GM06990 (cell line): ENCODE results near the gene MAPK14.

Source experiments
- DNase-seq: peaks from one replicate; pipeline ENCODE4 v3.0.0-alpha.2; 2011; ENCODE audit not compliant: insufficient read length; ENCODE audit errors: extremely low read depth
- H3K27me3 ChIP-seq: replicated peaks from 2 replicates; pipeline ENCODE4 v1.6.0; 2011; ENCODE audit warnings: low read length; ENCODE audit not compliant: control insufficient read depth, insufficient read depth
- H3K36me3 ChIP-seq: 2 replicates; pipeline ENCODE4 v1.5.1; 2011; ENCODE audit warnings: low read length; ENCODE audit not compliant: control insufficient read depth, insufficient read depth
- H3K4me3 ChIP-seq: replicated peaks from 2 replicates; pipeline ENCODE4 v1.5.1; 2011; ENCODE audit warnings: low read depth, mild to moderate bottlenecking, control low read depth, low read length
- TF ChIP-seq, protein P1 (sequence below): IDR thresholded peaks from 2 replicates; pipeline ENCODE4 v1.5.1; 2011; ENCODE audit warnings: low read length, control low read depth, mild to moderate bottlenecking, inconsistent platforms; ENCODE audit not compliant: insufficient read depth, poor library complexity, severe bottlenecking

MAPK14 gene

DNA sequence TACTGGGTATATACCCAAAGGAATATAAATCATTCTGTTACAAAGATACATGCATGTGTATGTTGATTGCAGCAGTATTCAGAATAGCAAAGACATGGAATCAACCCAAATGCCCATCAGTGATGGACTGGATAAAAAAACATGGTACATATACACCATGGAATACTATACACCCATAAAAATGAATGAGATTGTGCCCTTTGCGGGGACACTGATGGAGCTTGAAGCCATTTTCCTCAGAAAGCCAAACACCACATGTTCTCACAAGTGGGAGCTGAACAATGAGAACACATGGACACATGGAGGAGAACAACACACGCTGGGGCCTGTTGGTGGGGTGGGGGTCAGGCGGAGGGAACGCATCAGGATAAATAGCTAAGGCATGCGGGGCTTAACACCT, 61.4 kb downstream of the MAPK14 start:
- no peaks in the 10 kb centered on the region for H3K27me3 ChIP-seq
- TF ChIP-seq, protein P1, sequence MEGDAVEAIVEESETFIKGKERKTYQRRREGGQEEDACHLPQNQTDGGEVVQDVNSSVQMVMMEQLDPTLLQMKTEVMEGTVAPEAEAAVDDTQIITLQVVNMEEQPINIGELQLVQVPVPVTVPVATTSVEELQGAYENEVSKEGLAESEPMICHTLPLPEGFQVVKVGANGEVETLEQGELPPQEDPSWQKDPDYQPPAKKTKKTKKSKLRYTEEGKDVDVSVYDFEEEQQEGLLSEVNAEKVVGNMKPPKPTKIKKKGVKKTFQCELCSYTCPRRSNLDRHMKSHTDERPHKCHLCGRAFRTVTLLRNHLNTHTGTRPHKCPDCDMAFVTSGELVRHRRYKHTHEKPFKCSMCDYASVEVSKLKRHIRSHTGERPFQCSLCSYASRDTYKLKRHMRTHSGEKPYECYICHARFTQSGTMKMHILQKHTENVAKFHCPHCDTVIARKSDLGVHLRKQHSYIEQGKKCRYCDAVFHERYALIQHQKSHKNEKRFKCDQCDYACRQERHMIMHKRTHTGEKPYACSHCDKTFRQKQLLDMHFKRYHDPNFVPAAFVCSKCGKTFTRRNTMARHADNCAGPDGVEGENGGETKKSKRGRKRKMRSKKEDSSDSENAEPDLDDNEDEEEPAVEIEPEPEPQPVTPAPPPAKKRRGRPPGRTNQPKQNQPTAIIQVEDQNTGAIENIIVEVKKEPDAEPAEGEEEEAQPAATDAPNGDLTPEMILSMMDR, result no peak
- DNase-seq, result no peak
- no peak overlapping the region for H3K4me3 ChIP-seq
- H3K36me3 ChIP-seq, result no peaks in the 10 kb centered on the region

DNA sequence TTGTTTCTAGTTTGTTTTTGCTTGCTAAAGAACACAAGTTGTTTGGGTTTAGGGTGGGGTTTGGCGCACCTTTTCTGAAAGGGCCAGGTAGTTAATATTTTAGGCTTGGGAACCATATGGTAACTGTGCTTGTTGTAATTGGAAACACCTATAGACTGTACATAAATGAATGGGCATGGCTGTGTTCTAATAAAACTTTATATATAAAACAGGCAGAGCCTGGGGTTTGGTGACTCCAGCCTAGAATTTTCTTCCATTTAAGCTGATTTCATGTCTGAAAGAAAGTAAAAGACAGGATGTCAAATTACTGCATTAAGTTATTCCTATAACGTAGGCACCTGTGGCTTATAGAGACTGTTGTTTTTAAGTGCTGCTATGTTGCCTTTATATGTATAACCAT, 66.6 kb downstream of the MAPK14 start:
- TF ChIP-seq, protein P1, result no peak
- DNase-seq, result no peak
- H3K36me3 ChIP-seq, result no peaks in the 10 kb centered on the region

DNA sequence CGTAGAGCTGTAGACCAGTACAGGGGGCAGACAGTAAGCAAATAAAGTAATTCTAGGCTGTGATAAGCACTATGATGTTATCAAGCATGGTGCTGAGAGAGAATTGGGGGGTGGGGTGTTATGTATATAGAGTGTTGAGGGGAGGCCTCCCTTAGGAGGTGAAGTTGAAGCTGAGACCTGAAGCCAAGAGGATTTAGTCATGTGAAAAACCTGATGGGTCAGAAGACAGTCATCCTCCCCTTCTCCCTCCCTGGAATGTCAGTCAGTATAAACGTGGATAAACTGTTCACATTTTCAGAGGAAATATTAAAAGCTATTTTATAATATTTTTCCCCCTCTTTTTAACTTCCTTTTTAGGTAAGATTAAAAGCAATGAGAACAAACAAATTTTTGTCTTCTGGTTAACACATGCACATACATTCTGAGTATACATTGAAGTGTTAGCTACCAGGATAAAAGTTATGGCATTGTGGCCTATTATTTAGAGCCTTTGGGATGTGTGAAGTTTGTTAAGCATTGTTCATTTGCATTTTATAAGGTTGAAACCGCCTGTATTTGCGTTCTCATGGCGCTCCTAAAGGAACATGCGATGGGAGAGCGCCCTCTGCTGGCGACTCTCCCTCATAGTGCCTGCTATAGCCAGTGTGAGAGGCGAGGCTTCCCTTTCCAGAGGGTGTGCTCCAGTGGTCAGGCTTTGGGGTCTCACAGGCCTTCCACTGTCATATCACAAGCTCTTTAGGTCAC, 67.3 kb downstream of the MAPK14 start:
- TF ChIP-seq, protein P1, result peak; percentile 91
- H3K27me3 ChIP-seq, result no peaks in the 10 kb centered on the region
- no peaks in the 10 kb centered on the region for H3K36me3 ChIP-seq
- H3K4me3 ChIP-seq, result no peak overlapping the region
- DNase-seq, result peak; percentile 19

More for the DNA sequence above, 66.6 kb downstream of the MAPK14 start:
- H3K4me3 ChIP-seq, result no peak overlapping the region
- no peaks in the 10 kb centered on the region for H3K27me3 ChIP-seq

DNA sequence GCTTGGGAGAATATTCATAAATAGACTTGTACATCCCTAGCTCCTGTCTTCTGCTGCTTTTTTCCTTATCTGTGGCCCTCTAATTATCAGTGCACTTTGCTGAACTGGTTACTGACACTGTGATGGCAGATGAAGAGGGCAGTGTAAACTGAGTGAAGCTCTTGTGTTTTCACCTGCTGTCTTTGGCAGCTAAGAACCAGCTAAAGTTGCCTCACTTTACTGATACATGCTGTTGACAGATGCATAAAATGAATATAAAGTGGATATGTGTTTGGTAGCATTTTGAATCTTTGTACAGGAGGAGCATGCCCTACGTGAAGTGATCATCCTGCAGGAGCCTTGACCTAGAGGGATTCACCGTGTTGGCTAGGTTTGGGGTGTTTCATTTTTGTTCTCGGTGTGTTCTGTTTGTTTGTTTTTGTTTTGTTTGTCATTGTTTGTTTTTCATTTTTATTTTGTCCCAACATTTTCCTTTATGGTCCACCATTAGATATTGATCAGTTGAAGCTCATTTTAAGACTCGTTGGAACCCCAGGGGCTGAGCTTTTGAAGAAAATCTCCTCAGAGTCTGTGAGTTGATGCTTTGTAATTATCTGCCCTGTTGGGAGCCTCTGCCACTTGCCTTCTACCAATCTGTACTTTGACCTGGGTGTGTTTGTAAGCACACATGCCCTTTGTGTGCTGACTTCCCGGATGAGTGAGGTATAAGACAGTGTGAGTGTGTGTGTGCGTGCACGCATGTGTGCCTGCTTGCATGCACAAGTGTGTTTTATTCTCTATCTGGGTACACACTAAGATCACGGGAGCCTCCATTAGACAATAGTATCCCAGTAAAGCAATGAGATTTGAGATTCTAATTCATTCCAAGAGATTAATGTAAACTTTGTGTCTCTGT, 68.1 kb downstream of the MAPK14 start:
- no peak for DNase-seq
- H3K4me3 ChIP-seq, result no peak overlapping the region
- no peaks in the 10 kb centered on the region for H3K36me3 ChIP-seq
- TF ChIP-seq, protein P1, result no peak
- no peaks in the 10 kb centered on the region for H3K27me3 ChIP-seq

DNA sequence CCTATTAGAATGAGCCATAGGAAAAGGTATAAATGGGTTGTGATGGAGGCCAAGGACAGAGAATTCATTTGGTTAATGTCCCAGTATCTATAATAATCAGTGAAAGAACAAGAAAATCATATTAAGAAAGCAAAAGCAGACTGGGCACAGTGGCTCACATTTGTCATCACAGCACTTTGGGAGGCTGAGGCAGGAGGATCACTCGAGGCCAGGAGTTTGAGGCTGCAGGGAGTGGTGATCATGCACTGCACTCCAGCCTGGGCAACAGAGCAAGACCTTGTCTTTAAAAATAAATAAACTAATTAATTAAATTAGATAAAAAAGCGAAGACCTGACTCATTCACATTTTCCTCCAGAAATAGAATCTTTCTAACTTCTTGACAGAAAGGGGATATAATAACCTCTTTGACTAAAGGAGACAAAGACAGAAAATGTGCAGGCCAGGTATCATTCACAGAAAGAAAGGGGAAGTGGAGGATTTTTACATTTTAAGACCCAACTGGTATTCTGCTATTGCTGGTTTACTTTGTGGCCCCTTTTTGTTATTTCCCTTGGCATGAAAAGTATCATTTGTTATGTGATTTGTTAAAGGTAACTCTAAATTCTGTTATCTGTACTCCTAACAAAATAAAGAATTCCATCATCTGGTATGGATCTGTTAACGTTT, 70.8 kb downstream of the MAPK14 start:
- Histone ChIP-seq H3K27me3 (no peaks in the 10 kb centered on the region), H3K4me3 (no peak overlapping the region), H3K36me3 (peaks cover under 1% of the 10 kb centered on the region)
- no peak for DNase-seq
- TF ChIP-seq, protein P1, result no peak
